ENCODE measurements around the gene NT5DC1.

GRCh38 chr6:116265041-116265829 is 164.6 kb downstream of the NT5DC1 start:
- no peak for TF ChIP-seq NR2C1 (IDR thresholded peaks at IDR 0.05)
- TF ChIP-seq CEBPB (IDR thresholded peaks at IDR 0.05; ENCODE audit: borderline replicate concordance in 1 of 2, low read depth in 2 of 2, low read length in 2 of 2): no peak
- TF ChIP-seq SREBF2 (IDR thresholded peaks at IDR 0.05; ENCODE audit: low read length): no peak
- TF ChIP-seq ATF2 (IDR thresholded peaks at IDR 0.05; ENCODE audit: low read length): no peak
- TF ChIP-seq POLR2A (IDR thresholded peaks at IDR 0.05; ENCODE audit: low read depth, low read length): no peak

All from GM12878 (cell line).